HG02870 (cell line): ENCODE measurements around the gene ART4.

Experiments used
- ATAC-seq: cut with Tn5 transposase; IDR thresholded peaks from one replicate; pipeline ENCODE4 v1.9.1; 2021; ENCODE audit warnings: mild to moderate bottlenecking, moderate library complexity; ENCODE audit not compliant: unreplicated experiment

Gene ART4

DNA sequence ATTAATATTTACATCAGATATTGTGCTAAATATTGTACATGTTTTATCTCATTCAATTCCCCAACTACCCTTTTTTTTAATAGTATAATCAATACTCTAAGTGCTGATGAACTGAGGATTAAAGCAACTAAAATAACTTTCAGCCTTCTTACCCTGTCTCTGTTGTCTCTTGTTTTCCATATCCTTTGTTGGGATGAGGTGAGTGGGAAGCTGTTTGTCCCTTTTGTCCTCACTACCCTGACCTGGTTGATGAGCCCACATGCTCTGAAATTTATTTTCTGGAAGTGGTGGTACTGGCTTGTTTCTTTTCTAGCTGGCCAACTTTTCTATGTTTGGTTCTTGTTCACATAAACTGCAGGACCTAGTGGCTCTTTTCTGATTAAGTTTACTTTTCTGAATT lies 9.6 kb upstream of the ART4 start:
- no peak for ATAC-seq

GRCh38 chr12:14850929-14851663 lies 7.8 kb upstream of the ART4 start:
- peak; percentile 95 for ATAC-seq

DNA sequence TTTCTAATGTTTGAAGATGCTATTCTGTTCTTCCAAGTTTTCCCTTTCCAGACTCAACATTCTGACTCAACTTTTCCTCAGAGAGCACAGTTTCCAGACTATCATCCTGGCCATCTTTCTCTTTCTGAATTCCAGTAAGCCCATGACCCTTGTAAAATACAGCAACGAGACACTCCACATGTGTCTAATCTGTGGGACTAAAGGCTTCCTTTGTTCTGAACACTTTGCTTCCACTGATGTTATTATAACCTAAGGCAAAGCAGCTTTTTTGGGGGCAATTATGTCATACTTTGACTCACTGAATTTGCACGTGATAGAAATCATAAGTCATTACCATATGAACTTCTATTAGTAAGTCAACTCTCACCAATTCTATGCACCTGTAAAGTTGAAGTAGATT lies 6.3 kb upstream of the ART4 start:
- ATAC-seq, result no peak

- no peak for ATAC-seq
Measured at GRCh38 chr12:14846876-14847580, 3.7 kb upstream of the ART4 start.

- no peak for ATAC-seq
Measured at GRCh38 chr12:14846042-14846587, 2.8 kb upstream of the ART4 start.

DNA sequence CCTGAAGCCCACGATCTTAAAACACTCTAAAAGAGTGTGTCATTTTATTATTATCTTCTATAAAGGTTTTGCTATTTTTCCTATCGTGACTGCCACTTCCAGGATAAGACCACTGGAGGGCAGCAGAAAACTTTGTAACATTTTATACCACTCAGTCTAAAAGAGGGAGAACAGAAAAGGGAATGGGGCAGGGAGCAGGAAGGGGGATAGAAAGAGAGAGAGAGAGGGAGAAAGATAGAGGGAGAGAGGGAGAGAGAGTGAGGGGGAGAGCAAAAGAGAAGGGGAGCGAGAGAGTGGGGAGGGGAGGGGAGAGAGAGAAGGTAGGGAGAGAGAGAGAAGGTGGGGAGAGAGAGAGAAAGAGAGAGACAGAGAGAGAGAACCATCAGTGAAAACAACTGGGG lies 2.0 kb upstream of the ART4 start:
- ATAC-seq, result no peak

GRCh38 chr12:14844401-14844800 lies 1.1 kb upstream of the ART4 start:
- ATAC-seq, result no peak

GRCh38 chr12:14842315-14842714 lies 1.0 kb downstream of the ART4 start:
- no peak for ATAC-seq

GRCh38 chr12:14841761-14842160 lies 1.6 kb downstream of the ART4 start:
- ATAC-seq, result no peak

GRCh38 chr12:14840616-14841015 lies 2.7 kb downstream of the ART4 start:
- no peak for ATAC-seq

GRCh38 chr12:14839262-14839661 lies 4.1 kb downstream of the ART4 start:
- ATAC-seq, result no peak

DNA sequence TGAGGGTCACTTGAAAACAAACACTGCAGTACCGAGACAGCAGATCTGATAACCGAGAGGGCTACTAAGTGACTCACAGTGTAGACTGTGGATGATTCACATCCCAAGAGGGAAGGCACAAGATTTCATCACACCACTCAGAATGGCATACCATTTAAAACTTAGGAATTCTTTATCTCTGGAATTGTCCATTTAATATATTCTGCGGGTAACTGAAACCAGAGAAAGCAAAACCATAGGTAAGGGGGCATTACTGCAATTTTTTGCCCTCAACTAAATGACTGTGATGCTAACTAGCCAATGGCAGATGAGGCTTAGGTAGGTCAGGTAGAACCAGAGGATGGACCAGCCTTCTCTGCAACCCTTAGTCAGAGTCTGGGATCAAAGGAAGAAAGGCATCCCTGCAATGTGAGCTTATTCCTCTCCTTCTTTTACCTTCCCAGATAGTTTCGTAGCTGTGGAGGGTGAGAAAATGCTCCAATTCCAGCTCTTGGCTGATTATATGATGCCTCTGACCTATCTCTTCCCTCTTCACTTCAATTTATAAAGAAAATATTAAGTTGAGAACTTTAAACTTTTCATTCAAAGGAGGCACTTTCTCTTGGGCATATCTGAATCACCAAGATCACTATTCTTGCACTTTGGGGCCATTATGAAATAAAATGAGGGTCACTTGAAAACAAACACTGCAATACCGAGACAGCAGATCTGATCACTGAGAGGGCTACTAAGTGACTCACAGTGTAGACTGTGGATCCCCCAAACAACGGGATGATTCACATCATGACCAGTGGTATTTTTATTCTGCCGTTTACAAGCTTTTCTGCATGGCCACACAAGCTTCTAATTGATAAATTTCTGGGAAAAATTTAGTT lies 6.8 kb downstream of the ART4 start:
- ATAC-seq, result no peak

- ATAC-seq, result no peak
Measured at GRCh38 chr12:14834509-14834908, 8.8 kb downstream of the ART4 start.

GRCh38 chr12:14833952-14834351 lies 9.4 kb downstream of the ART4 start:
- no peak for ATAC-seq

GRCh38 chr12:14833336-14833735 lies 10.0 kb downstream of the ART4 start:
- ATAC-seq, result no peak

- ATAC-seq, result peak; percentile 59
Measured at GRCh38 chr12:14828892-14829291, 14.4 kb downstream of the ART4 start.

GRCh38 chr12:14827043-14827442 lies 16.3 kb downstream of the ART4 start:
- ATAC-seq, result no peak

DNA sequence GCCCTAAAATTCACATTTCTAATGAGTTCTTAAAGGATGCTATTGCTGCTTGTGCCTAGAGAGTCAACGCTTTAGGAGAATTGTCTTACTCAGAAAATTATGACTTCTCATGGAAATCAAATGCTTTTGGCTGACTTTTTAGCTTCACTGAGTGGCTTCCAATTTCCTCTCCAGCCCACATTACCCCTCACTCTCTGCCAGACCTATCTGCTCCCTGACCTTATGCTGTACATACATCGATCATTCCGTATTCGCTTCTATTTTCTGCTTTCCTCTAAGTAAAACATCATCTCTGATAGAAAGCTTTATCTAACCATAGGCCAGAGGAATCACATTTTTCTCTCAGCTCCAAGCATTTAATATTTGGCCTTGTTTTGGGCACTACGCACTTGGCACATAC lies 16.8 kb downstream of the ART4 start:
- ATAC-seq, result no peak

DNA sequence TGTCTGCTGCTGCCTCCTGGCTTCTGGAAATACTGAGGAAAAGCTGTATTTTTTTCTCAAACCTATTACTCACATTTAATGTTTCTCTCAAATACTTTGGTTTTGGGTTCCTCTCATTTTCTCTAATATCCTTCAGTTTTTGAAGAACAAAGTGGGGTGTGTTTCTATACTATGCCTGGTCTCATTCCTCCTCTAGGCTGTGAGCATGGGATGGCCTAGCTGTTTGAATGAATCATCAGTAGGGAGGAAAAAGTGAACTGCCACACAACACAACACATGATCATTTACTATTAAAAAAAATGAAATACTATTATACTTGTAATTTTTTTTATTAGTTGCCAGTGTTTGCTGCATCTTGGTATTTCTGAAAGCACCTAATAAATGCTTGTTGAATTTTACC lies 18.1 kb downstream of the ART4 start:
- ATAC-seq, result no peak

DNA sequence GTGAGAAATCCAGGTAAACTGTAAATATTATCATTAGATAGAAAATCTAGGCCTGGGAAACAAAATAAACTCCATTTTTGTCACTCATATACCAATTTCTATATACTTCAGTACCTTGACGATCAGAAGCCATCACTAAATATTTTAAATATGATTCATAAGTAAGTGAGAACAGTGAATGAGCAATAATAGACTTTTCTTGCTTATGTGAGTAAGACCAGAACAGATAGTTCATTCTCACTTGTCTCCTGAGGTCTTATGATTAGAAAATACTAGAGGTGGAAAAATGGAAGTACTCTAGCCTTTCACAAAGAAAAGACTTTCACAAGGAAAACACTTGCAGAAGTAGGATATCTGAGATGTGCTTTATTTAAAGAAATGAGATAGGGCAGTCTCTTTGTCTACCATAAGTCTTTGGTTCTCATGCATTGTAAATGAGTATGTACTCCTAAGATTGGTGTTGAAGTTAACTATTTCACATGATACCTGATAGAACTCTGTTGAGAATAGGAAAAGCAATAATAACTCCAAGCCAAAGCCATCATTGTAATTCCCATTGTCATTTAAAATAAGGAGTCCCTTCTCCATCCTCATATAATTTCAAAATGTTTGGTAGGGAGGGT lies 19.2 kb downstream of the ART4 start:
- peak; percentile 64 for ATAC-seq

- ATAC-seq, result no peak
Measured at GRCh38 chr12:14814014-14814413, 29.3 kb downstream of the ART4 start, which contains the start of gene SMCO3. Gene SMCO3 (minus strand): TSS chr12:14814182. CDS start chr12:14806680, 7,502 bp downstream.
